GM19099 (cell line): ENCODE results near the gene CNTF.

ENCODE experiments used
- POLR2A ChIP-seq: IDR thresholded peaks from 3 replicates; pipeline ENCODE4 v1.6.1; 2011; ENCODE audit warnings: low read depth; ENCODE audit not compliant: insufficient read length; ENCODE audit errors: extremely low read depth

Gene CNTF, protein sequence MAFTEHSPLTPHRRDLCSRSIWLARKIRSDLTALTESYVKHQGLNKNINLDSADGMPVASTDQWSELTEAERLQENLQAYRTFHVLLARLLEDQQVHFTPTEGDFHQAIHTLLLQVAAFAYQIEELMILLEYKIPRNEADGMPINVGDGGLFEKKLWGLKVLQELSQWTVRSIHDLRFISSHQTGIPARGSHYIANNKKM

DNA sequence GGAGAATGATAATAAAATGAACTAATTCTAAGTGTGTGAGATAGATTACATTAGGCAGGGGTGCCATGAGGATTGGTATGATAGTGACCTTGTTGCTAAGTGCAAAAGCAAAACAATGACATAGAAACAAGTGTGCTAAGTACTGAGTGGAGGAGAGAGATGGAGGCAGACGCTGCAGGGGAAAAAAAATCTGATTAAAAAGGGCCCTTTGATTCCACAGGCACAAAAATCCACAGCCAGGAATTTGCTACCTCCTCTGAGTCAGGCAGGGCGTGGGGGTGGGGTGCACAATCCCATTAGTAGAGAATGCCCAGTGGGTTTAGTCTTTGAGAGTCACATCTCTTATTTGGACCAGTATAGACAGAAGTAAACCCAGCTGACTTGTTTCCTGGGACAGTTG lies at the start of gene CNTF:
TSS of gene CNTF (plus strand) at position 322 of the 400 bp plus-strand sequence. CDS start 88 bp downstream, outside the sequence.
- TF ChIP-seq POLR2A: no peak

DNA sequence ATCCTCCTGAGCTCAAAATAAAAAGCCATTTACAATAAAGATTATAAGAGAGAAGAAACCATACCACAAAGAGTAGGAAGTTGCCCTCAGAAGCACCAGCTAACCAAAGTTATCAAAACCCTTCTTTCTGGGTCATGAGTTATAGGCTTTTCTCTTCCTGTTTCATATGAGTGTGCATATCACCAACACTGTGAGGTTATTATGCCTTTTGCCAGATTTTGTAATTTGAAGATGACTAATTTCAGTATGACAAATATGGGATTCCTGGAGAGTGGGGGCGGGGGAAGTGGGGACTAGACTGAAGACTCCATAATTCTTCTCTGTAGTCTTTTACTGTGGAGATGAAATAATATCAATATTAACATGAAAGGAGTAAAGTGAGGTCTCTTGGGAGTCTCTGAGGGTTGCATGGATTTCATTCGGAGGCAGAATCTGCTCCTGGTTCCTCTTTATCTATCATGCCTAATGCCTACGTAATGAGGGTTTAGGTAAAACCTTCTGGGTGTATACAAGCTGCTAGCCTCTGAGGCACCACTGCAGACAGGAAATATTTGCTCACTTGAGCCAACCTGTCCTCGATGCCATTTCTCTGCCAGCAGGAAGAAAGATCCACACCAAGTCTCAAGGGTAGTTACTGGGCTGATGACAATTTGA lies 48.9 kb upstream of the CNTF start:
- TF ChIP-seq POLR2A: peak; percentile 64

DNA sequence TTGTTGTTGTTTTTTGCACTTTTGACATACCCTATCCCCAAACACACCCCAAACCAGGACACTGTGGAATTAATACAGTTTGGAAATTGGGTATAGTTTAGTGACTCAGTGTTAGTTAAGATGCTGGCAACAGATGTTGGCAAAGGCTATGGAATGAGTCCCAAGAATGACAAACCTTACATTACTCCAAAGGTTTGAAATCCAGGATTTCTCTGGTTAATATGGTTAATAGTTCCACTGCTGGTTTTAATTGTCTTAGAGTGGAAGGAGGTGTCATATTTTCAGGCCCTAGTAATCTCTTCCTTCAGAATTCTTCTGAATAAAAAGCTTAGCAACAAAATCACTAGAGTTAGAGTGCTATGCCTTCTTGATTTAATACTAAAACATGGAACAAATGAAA lies 47.6 kb upstream of the CNTF start:
- no peak for TF ChIP-seq POLR2A

DNA sequence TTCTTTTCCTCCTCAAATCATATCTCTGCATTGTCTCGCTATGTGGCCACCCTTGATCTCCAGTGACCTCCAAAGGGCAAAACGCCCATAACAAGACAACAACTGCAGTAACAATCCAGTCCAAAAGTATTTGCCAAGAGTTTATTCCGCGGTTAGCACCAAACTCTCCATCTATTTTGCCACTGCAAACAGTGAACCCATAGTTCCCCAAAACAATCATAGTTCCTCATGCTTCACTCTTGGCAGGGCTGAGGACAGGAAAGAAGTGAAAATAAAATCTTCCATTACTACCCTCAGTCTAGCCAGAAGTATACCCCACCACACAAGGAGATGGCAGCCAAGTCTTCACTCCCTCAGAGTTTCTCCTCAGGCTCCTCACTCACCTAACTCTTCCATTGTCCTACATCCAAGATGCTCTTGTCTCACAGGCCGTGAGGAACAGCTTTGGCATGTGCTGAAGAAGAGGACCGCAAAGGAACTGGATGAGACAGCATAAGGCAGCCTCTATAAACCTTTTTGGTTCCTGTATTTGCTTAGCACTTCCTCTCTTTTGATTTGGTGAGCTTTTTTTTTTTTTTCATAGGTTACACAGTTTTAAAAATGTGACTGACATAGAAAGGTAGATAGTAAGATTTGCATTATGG lies 47.0 kb upstream of the CNTF start, which contains the start of gene LPXN:
TSS of gene LPXN (minus strand) at position 480 of the 644 bp plus-strand sequence. CDS start at position 396, 84 bp downstream.
- peak; percentile 93 for TF ChIP-seq POLR2A

- no peak for TF ChIP-seq POLR2A
Observed at GRCh38 chr11:58576887-58577471, 45.5 kb upstream of the CNTF start.

DNA sequence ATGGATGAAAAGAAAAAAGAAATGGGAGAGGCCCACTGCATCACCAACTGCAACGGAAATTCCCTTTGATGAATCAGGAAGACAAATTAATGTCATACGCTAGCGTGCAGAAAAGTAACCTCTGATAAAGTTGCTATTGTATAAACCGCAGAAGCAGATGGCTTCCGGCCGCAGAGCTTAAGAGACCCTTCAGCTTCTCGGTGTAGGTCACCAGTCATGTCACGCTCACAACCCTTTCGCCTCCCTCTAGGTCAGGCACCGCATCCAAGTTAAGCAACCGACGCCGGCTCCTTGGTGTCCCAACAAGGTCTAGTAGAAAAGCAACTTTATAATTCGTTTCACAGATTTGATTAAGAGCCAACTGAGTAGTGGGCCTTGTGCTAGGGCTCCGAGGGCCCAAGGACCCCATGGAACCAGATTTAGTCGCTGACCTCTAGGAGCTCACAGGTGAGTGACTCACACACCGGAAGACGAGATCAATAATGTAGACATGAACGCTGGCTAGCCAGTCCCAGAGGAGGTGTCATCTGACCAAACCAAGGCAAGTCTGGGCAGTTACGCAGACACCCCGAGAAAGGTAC lies 44.8 kb upstream of the CNTF start:
- peak; percentile 85 for TF ChIP-seq POLR2A

DNA sequence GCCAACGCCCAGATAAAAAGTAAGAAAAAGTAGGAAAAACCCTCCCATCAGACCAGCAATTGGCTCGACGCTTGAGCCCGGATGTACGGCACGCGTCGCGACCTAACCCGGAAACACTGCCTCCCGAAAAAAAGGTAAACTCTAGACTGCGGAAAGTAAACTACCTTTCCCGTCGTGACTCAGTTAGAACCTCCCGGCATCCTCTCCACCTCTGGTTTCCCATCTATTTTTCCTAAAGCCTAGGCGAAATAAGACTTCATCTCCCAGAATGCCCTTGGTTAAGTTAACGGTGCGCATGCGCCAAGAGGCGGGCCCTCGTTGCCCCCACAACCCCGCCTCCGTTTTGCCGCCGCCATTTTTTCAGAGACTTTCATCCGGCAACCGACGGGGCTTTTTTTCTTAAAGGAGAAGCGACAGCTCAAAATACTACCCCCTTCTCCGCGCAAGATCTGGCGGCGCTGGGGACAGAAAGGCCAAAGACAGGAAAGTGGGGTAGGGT lies 44.3 kb upstream of the CNTF start:
- no peak for TF ChIP-seq POLR2A

DNA sequence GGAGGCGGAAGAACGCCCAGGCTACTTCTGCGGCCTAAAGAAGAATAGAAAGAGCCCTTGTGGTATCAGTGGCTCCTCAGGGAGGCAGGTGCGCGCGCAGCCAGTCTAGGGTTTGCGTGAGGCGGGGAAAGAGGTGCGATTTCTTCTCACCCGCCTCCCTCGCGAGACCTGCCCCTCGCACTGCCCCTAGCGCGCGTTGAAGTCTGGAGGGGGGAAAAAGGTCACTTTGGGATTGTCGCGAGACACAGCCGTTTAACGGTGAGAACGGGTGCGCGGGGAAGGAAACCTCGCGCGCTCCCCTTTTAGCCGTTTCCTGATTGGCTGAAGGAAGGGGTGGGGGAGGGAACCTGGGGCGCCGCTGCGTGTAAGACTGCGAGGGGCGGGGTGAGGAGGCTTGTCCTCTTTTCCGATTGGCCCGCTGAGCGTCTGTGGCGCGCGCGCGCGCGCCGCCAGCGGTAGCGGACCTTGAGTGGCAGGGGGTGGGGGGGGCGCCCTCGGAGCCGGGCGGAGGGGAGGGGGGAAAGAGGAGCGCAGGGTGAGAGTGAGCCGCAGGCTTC lies 43.8 kb upstream of the CNTF start, which contains the start of gene ZFP91:
TSS of gene ZFP91 (plus strand) at position 429 of the 557 bp plus-strand sequence. CDS start 219 bp downstream, outside the sequence.
- peak; percentile 69 for TF ChIP-seq POLR2A

DNA sequence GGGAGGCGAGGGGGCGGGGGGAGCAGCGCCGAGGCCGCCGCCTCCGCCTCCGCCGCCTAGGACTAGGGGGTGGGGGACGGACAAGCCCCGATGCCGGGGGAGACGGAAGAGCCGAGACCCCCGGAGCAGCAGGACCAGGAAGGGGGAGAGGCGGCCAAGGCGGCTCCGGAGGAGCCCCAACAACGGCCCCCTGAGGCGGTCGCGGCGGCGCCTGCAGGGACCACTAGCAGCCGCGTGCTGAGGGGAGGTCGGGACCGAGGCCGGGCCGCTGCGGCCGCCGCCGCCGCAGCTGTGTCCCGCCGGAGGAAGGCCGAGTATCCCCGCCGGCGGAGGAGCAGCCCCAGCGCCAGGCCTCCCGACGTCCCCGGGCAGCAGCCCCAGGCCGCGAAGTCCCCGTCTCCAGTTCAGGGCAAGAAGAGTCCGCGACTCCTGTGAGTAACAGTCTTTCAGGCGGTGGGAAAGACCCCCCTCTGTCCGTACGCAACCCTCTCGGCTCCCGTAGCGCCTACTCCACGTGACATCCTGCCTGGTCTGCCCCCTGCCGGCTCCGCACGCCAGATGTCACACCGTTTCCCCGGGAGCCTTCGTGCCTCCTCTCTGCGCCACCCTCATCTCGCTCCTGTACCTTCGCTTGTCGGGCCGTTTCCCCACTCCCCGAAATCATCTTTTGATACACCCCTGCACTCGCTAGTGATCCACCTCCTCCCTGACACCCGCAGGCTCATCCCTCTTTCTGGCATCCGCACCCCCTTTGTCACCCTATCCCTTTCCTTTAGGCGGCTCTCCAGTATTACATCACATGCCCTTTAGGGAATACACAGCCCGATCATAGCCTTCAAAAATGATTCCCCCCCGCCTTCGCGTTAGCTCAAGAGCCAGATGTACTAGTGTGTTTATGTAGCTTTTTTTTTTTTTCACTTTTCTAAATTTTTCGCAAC lies 43.0 kb upstream of the CNTF start:
- peak; percentile 88 for TF ChIP-seq POLR2A

DNA sequence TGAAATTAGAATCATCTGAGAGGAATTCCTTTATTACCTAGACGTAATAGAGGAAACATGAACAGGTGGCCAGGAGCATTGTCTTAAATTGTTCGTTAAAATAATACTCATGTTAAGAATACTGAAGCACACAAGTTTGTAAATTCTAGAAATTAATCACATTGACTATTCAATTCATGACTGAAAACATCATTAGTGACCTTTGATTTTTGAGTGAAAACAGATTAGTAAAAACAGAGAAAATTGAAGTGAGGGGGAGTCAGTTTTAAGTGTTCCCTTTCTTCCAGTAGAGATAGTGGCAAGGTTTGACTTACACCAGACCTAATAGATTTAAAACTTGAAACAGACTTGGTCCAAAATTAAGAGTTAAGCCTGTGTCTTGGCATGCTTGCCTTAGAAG lies 42.2 kb upstream of the CNTF start:
- no peak for TF ChIP-seq POLR2A

- TF ChIP-seq POLR2A: no peak
Observed at GRCh38 chr11:58582437-58582836, 40.0 kb upstream of the CNTF start.

GRCh38 chr11:58586998-58587397 lies 35.5 kb upstream of the CNTF start:
- TF ChIP-seq POLR2A: no peak

- no peak for TF ChIP-seq POLR2A
Observed at GRCh38 chr11:58591659-58592058, 30.8 kb upstream of the CNTF start.
